DMS 273 treated with DMSO at 0.1 percent for 48 hours (cell line): ENCODE data around the gene TMEM72.

Experiments
- DNase-seq: peaks from one replicate; lab custom pipeline; 2025; lab: John Stamatoyannopoulos, UW

TMEM72 gene

GRCh38 chr10:44968091-44968490 lies 57.0 kb downstream of the TMEM72 start:
- no peak for DNase-seq

- no peak for DNase-seq
These were observed 57.6 kb downstream of the TMEM72 start for GRCh38 chr10:44968500-44969400.

- no peak for DNase-seq
These were observed 58.7 kb downstream of the TMEM72 start for GRCh38 chr10:44969854-44970253.

- DNase-seq = no peak
These were observed 59.8 kb downstream of the TMEM72 start for GRCh38 chr10:44970812-44971395.

- no peak for DNase-seq
These were observed 60.3 kb downstream of the TMEM72 start for GRCh38 chr10:44971434-44971833.

- no peak for DNase-seq
These were observed 61.0 kb downstream of the TMEM72 start for GRCh38 chr10:44971935-44972757.

- no peak for DNase-seq
These were observed 61.8 kb downstream of the TMEM72 start for GRCh38 chr10:44972874-44973306.

- DNase-seq = no peak
These were observed 62.4 kb downstream of the TMEM72 start for GRCh38 chr10:44973323-44974081.

- no peak for DNase-seq
These were observed 63.0 kb downstream of the TMEM72 start for GRCh38 chr10:44974082-44974627.

GRCh38 chr10:44974628-44975430 lies 63.7 kb downstream of the TMEM72 start:
- no peak for DNase-seq

GRCh38 chr10:44975431-44976331 lies 64.5 kb downstream of the TMEM72 start:
- DNase-seq = peak; percentile 47

GRCh38 chr10:44976352-44977198 lies 65.4 kb downstream of the TMEM72 start:
- DNase-seq = no peak

GRCh38 chr10:44977287-44978212 lies 66.4 kb downstream of the TMEM72 start:
- no peak for DNase-seq

GRCh38 chr10:44978213-44978569 lies 67.1 kb downstream of the TMEM72 start:
- DNase-seq = no peak

GRCh38 chr10:44978570-44979280 lies 67.6 kb downstream of the TMEM72 start, which contains the start of gene DEPP1:
DEPP1 (minus strand) TSS chr10:44978809; CDS start chr10:44978030, 779 bp downstream.
- peak; percentile 89 for DNase-seq

GRCh38 chr10:44979281-44980191 lies 68.4 kb downstream of the TMEM72 start:
- no peak for DNase-seq
